ENCODE data around the gene C17orf114.

GRCh38 chr17:4766201-4766600 lies 35.9 kb downstream of the C17orf114 start:
- TF ChIP-seq POLR2AphosphoS5 (IDR thresholded peaks at IDR 0.05; ENCODE audit: low read depth, low read length) (no peak), CTCF (IDR thresholded peaks at IDR 0.05) (no peak)

Measured in Panc1 (cell line).